ENCODE results near the gene PLK5.
A peak's percentile ranks its signal among the peaks of the same experiment; 100 is the strongest.

Gene PLK5

DNA sequence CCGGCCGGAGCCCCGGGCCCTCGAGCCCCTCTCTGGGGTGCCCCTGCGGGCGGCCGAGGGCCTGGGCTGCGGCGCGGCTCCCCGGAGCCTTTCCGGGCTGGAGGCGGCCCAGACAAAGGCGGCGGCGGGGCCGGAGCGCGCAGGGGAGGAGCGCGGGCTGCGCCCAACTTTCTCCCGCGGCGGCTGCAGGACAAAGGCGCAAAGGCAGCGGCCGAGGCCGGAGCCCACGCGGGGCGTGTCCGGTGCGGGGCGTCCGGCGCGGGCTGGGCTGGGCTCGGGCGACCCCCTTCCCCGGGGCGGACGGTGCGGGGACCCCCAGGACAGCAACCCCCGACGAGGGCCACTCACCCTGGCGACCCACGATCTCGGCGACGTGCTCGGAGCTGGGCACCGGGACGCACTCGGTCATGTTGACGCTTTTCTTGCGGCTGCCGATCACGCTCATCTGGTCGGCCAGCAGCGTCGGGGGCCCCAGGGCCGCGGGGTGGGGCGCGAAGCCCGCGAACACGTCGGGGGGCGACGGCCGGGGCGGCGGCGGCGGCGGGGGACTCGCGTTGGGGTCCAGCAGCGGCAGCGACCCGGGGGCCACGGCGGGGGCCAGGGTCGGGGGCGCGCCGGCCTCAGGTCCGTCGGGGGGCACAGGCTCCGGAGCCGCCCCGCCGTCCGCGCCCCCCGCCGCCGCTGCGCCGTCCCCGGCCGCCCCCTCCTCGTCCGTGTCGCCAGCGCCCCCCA, 43.4 kb downstream of the PLK5 start:
- Histone ChIP-seq H3K9me3 (ENCODE audit: insufficient read depth, low read depth, low read length) (no peaks in the 10 kb centered on the region), H3K4me2 (ENCODE audit: low read depth, low read length, poor library complexity, severe bottlenecking) (no peak overlapping the region), H3K27me3 (ENCODE audit: insufficient read depth, low read length, poor library complexity, severe bottlenecking) (no peaks in the 10 kb centered on the region), H3K4me3 (ENCODE audit: low read length, poor library complexity, severe bottlenecking) (peak overlapping the region; percentile 43), H2AFZ (ENCODE audit: low read length) (no peak overlapping the region), H3K79me2 (ENCODE audit: insufficient read depth, low read length) (peaks cover 36% of the 10 kb centered on the region), H4K20me1 (ENCODE audit: insufficient read depth, low read length, poor library complexity, severe bottlenecking) (peaks cover 7% of the 10 kb centered on the region), H3K9me2 (replicated peaks; ENCODE audit: low read depth, low read length) (no peaks in the 10 kb centered on the region), H3K36me3 (ENCODE audit: insufficient read depth, low read length) (no peaks in the 10 kb centered on the region), H3K9ac (ENCODE audit: low read depth, low read length, poor library complexity, severe bottlenecking) (no peak overlapping the region), H3F3A (ENCODE audit: low read depth) (no peaks in the 10 kb centered on the region), H3K4me1 (ENCODE audit: insufficient read depth, low read length, poor library complexity, severe bottlenecking) (peaks cover 10% of the 10 kb centered on the region)
- TF ChIP-seq EZH2phosphoT487 (IDR thresholded peaks at IDR 0.05; ENCODE audit: borderline replicate concordance): no peak
- TF ChIP-seq, protein P1, sequence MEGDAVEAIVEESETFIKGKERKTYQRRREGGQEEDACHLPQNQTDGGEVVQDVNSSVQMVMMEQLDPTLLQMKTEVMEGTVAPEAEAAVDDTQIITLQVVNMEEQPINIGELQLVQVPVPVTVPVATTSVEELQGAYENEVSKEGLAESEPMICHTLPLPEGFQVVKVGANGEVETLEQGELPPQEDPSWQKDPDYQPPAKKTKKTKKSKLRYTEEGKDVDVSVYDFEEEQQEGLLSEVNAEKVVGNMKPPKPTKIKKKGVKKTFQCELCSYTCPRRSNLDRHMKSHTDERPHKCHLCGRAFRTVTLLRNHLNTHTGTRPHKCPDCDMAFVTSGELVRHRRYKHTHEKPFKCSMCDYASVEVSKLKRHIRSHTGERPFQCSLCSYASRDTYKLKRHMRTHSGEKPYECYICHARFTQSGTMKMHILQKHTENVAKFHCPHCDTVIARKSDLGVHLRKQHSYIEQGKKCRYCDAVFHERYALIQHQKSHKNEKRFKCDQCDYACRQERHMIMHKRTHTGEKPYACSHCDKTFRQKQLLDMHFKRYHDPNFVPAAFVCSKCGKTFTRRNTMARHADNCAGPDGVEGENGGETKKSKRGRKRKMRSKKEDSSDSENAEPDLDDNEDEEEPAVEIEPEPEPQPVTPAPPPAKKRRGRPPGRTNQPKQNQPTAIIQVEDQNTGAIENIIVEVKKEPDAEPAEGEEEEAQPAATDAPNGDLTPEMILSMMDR (conservative IDR thresholded peaks at IDR 0.05; ENCODE audit: low read length): no peak

DNA sequence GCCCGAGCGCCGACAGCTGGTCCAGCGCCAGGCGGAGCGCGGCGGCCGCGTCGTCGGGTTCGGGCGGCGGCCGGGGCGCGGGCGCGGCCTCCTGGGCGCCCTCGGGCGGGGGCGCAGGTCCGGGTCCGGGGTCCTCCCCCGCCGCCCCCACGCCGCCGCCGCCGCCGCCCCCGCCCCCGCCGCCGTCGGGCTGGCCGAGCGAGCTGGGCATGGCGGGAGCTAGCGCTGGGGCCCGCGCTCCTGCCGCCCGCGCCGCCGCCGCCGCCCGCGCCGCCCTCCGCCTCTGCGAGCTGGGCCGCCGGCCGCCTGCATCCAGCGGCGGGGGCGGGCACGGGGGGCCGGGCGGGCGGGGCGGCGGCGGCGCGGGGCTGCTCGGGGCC, 44.0 kb downstream of the PLK5 start:
- H3K36me3 ChIP-seq (ENCODE audit: insufficient read depth, low read length): no peaks in the 10 kb centered on the region
- H3K4me3 ChIP-seq (ENCODE audit: low read length, poor library complexity, severe bottlenecking): no peak overlapping the region
- no peak overlapping the region for H2AFZ ChIP-seq (ENCODE audit: low read length)
- H3F3A ChIP-seq (ENCODE audit: low read depth): no peaks in the 10 kb centered on the region
- H3K4me2 ChIP-seq (ENCODE audit: low read depth, low read length, poor library complexity, severe bottlenecking): no peak overlapping the region
- H3K9me2 ChIP-seq (replicated peaks; ENCODE audit: low read depth, low read length): no peaks in the 10 kb centered on the region
- H3K27me3 ChIP-seq (ENCODE audit: insufficient read depth, low read length, poor library complexity, severe bottlenecking): no peaks in the 10 kb centered on the region
- peaks cover 10% of the 10 kb centered on the region for H3K4me1 ChIP-seq (ENCODE audit: insufficient read depth, low read length, poor library complexity, severe bottlenecking)
- no peaks in the 10 kb centered on the region for H3K9me3 ChIP-seq (ENCODE audit: insufficient read depth, low read depth, low read length)
- no peak overlapping the region for H3K9ac ChIP-seq (ENCODE audit: low read depth, low read length, poor library complexity, severe bottlenecking)
- H3K79me2 ChIP-seq (ENCODE audit: insufficient read depth, low read length): peaks cover 36% of the 10 kb centered on the region
- H4K20me1 ChIP-seq (ENCODE audit: insufficient read depth, low read length, poor library complexity, severe bottlenecking): peaks cover 7% of the 10 kb centered on the region
- no peak for TF ChIP-seq EZH2phosphoT487 (IDR thresholded peaks at IDR 0.05; ENCODE audit: borderline replicate concordance)
- TF ChIP-seq, protein P1 (conservative IDR thresholded peaks at IDR 0.05; ENCODE audit: low read length): no peak

DNA sequence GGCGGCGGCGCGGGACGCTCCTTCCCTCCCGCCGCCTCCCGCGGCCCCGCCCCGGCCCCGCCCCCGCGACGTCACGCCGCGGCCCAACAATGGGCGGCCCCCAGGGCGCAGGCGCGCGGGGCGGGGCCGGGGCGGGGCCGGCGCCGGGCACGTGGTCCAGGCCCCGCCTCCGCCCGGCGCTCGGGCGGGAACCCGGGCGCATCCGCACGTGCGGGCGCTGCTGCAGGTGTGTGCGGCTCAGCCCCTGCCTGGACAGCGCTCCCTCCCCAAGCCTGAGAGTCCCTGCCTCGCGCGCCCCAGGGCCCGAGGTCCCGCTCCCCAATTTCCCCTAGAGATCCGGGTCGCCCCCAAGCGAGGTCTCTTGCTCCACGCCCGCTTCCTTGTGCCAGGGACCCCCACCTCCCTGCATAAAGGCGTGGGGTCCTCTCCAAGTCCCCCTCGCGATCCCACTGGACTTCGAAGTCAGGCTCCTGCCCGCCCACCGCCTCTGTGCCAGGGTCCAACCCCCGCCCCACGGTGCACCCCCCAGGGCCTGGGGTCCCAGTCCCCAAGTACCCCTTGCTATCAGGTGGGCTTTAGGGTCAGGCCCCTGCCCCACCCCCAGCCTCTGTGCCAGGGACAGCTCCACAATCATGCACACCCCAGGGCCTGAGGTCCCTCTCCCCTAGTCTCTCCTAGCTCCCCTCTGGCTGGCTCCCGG, 44.6 kb downstream of the PLK5 start, which contains the start of gene MEX3D:
MEX3D (minus strand) TSS at position 6 of the 700 bp plus-strand sequence. CDS start 267 bp downstream, outside the sequence.
- Histone ChIP-seq H3K4me1 (ENCODE audit: insufficient read depth, low read length, poor library complexity, severe bottlenecking) (peaks cover 10% of the 10 kb centered on the region), H3K4me2 (ENCODE audit: low read depth, low read length, poor library complexity, severe bottlenecking) (peak within 1 kb of the TSS; percentile 50), H3K9me3 (ENCODE audit: insufficient read depth, low read depth, low read length) (no peaks in the 10 kb centered on the region), H4K20me1 (ENCODE audit: insufficient read depth, low read length, poor library complexity, severe bottlenecking) (peaks cover 7% of the 10 kb centered on the region), H3K36me3 (ENCODE audit: insufficient read depth, low read length) (no peaks in the 10 kb centered on the region), H3K27me3 (ENCODE audit: insufficient read depth, low read length, poor library complexity, severe bottlenecking) (no peaks in the 10 kb centered on the region), H3K4me3 (ENCODE audit: low read length, poor library complexity, severe bottlenecking) (peak within 1 kb of the TSS; percentile 43), H3K9me2 (replicated peaks; ENCODE audit: low read depth, low read length) (no peaks in the 10 kb centered on the region), H3K9ac (ENCODE audit: low read depth, low read length, poor library complexity, severe bottlenecking) (peak within 1 kb of the TSS; percentile 16), H3F3A (ENCODE audit: low read depth) (no peaks in the 10 kb centered on the region), H2AFZ (ENCODE audit: low read length) (no peak within 1 kb of the TSS), H3K79me2 (ENCODE audit: insufficient read depth, low read length) (peaks cover 34% of the 10 kb centered on the region)
- TF ChIP-seq EZH2phosphoT487 (IDR thresholded peaks at IDR 0.05; ENCODE audit: borderline replicate concordance): no peak
- TF ChIP-seq, protein P1 (conservative IDR thresholded peaks at IDR 0.05; ENCODE audit: low read length): no peak
